HCT116 (cell line): ENCODE measurements around the gene CBFA2T3. TPM values are rescaled to one million over a fixed set of nuclear protein-coding genes. Genes with fewer than 3 reads are reported as not detected.

Experiments
- ATAC-seq: fragments of 200-7000 bp; cut with Tn5 transposase; 2 replicates; pipeline ENCODE4 v1.9.1; 2020; ENCODE audit warnings: mild to moderate bottlenecking, moderate library complexity
- BruUV-seq: library from RNA; stranded (reverse); fragments of 400-500 nt; replicated peaks from 2 replicates; lab custom pipeline; 2021; lab: Mats Ljungman, UMichigan
- CTCF ChIA-PET: fragments of 300-600 bp; sonication (Branson Sonifier 250); formaldehyde crosslinking; loops from one replicate; lab custom pipeline; 2021; ENCODE audit warnings: antibody characterized with exemption; lab: Charles Lee
- POLR2A ChIA-PET: fragments of 300-600, 350-600 bp; sonication (Branson Sonifier 250); formaldehyde crosslinking; loops from one replicate; lab custom pipeline; 2021; ENCODE audit warnings: antibody characterized with exemption; lab: Charles Lee
- RAD21 ChIA-PET, 2 experiments: fragments of 300-600 bp; sonication (Branson Sonifier 250); formaldehyde crosslinking; loops; one replicate each; lab custom pipeline; 2023; ENCODE audit warnings: low total read pairs in 2 of 2; ENCODE audit not compliant: uncharacterized antibody in 2 of 2, unreplicated experiment in 2 of 2, low non-redundant PET in 1 of 2; lab: Charles Lee
- DNase-seq: peaks from one replicate; pipeline ENCODE4 v3.0.0-alpha.2; 2010; ENCODE audit warnings: low read depth, low spot score
- H2AFZ ChIP-seq: fragments of 200-600 bp; shearing (Covaris generic), sonication (generic); 2 replicates; pipeline ENCODE4 v1.6.1; 2017; ENCODE audit warnings: low read depth, mixed run types, mixed read lengths, antibody characterized with exemption, low read length; ENCODE audit not compliant: poor library complexity, severe bottlenecking
- H3K27ac ChIP-seq: 2 replicates; pipeline ENCODE4 v1.5.1; 2012; ENCODE audit warnings: low read depth, low read length
- H3K27me3 ChIP-seq: fragments of 200-600 bp; sonication (generic); 2 replicates; pipeline ENCODE4 v1.6.1; 2016; ENCODE audit warnings: mixed run types, low read length, mixed read lengths; ENCODE audit not compliant: insufficient read depth
- H3K36me3 ChIP-seq, 2 experiments: fragments of 200-500 bp in 1 of 2; fragments of 200-600 bp in 1 of 2; sonication (Bioruptor generic) in 1 of 2; sonication (generic) in 1 of 2; 2 replicates each; pipeline versions ENCODE4 v1.5.1 to v1.6.1; 2014 to 2016; ENCODE audit warnings: low read length in 2 of 2, inconsistent platforms in 1 of 2, mixed read lengths in 1 of 2, mixed run types in 1 of 2; ENCODE audit not compliant: insufficient read depth in 2 of 2, control insufficient read depth in 1 of 2
- H3K4me1 ChIP-seq, 2 experiments: fragments of 200-600 bp in 1 of 2; sonication (generic) in 1 of 2; 2 replicates each; pipeline versions ENCODE4 v1.5.1 to v1.6.1; 2012 to 2017; ENCODE audit warnings: low read length in 2 of 2, inconsistent platforms in 1 of 2, mild to moderate bottlenecking in 1 of 2, mixed read lengths in 1 of 2, mixed run types in 1 of 2, moderate library complexity in 1 of 2; ENCODE audit not compliant: insufficient read depth in 2 of 2, control insufficient read depth in 1 of 2
- H3K4me2 ChIP-seq: fragments of 200-600 bp; sonication (generic); 2 replicates; pipeline ENCODE4 v1.6.1; 2017; ENCODE audit warnings: mixed run types, low read length, mixed read lengths
- H3K4me3 ChIP-seq, 2 experiments: fragments of 200-600 bp in 1 of 2; sonication (generic) in 1 of 2; replicated peaks in 1 of 2; 2 replicates each; pipeline ENCODE4 v1.5.1; 2011 to 2016; ENCODE audit warnings: low read length in 2 of 2, control low read depth in 1 of 2, low read depth in 1 of 2, mild to moderate bottlenecking in 1 of 2, mixed read lengths in 1 of 2, mixed run types in 1 of 2
- H3K79me2 ChIP-seq: fragments of 200-600 bp; sonication (generic); 2 replicates; pipeline ENCODE4 v1.6.1; 2017; ENCODE audit warnings: mild to moderate bottlenecking, mixed run types, low read length, moderate library complexity, mixed read lengths; ENCODE audit not compliant: insufficient read depth
- H3K9ac ChIP-seq: fragments of 200-600 bp; sonication (generic); 2 replicates; pipeline ENCODE4 v1.6.1; 2016; ENCODE audit warnings: low read length, mixed read lengths
- H3K9me2 ChIP-seq: fragments of 200-600 bp; sonication (generic), shearing (Covaris generic); 2 replicates; pipeline ENCODE4 v1.6.1; 2017; ENCODE audit warnings: mixed run types, mild to moderate bottlenecking, moderate library complexity; ENCODE audit not compliant: insufficient read depth
- H3K9me3 ChIP-seq, 2 experiments: fragments of 200-500 bp in 1 of 2; fragments of 200-600 bp in 1 of 2; sonication (Bioruptor generic) in 1 of 2; sonication (generic) in 1 of 2; 2 replicates each; pipeline ENCODE4 v1.6.1; 2014 to 2017; ENCODE audit warnings: low read length in 2 of 2, mixed read lengths in 2 of 2, inconsistent platforms in 1 of 2, low read depth in 1 of 2, mild to moderate bottlenecking in 1 of 2, mixed run types in 1 of 2, moderate library complexity in 1 of 2; ENCODE audit not compliant: control insufficient read depth in 1 of 2, insufficient read depth in 1 of 2
- H4K20me1 ChIP-seq: fragments of 200-600 bp; sonication (generic), shearing (Covaris generic); 2 replicates; pipeline ENCODE4 v1.6.1; 2017; ENCODE audit warnings: mixed run types, mild to moderate bottlenecking, moderate library complexity; ENCODE audit not compliant: insufficient read depth
- ATF3 ChIP-seq: IDR thresholded peaks from 2 replicates; pipeline ENCODE4 v1.6.1; 2012
- CBX3 ChIP-seq: IDR thresholded peaks from 2 replicates; pipeline ENCODE4 v1.6.1; 2012; ENCODE audit warnings: low read depth
- CEBPB ChIP-seq: IDR thresholded peaks from 2 replicates; pipeline ENCODE4 v1.6.1; 2012; ENCODE audit warnings: low read depth
- EGR1 ChIP-seq: IDR thresholded peaks from 2 replicates; pipeline ENCODE4 v1.6.1; 2012; ENCODE audit warnings: low read depth
- MAX ChIP-seq: IDR thresholded peaks from 2 replicates; pipeline ENCODE4 v1.6.1; 2012
- POLR2A ChIP-seq: IDR thresholded peaks from 2 replicates; pipeline ENCODE4 v1.7.0; 2011; ENCODE audit warnings: borderline replicate concordance; ENCODE audit not compliant: insufficient read depth, insufficient read length; ENCODE audit errors: extremely low read depth
- SIN3A ChIP-seq: IDR thresholded peaks from 2 replicates; pipeline ENCODE4 v1.6.1; 2012; ENCODE audit warnings: low read depth
- SP1 ChIP-seq: IDR thresholded peaks from 2 replicates; pipeline ENCODE4 v1.6.1; 2012; ENCODE audit warnings: low read depth
- ZBTB33 ChIP-seq: IDR thresholded peaks from 2 replicates; pipeline ENCODE4 v1.6.1; 2011; ENCODE audit warnings: mild to moderate bottlenecking, low read length, moderate library complexity; ENCODE audit not compliant: insufficient replicate concordance; ENCODE audit errors: extremely low read depth
- ZFX ChIP-seq: fragments of 450-650 bp; IDR thresholded peaks from 2 replicates; pipeline ENCODE4 v1.6.1; 2017
- ZNF274 ChIP-seq: fragments of 200-500 bp; sonication (Bioruptor generic); IDR thresholded peaks from 2 replicates; pipeline ENCODE4 v1.6.1; 2014; ENCODE audit warnings: mild to moderate bottlenecking, low read depth, low read length, inconsistent platforms
- intact Hi-C: fragments of 100-400 bp; cut with micrococcal nuclease; formaldehyde crosslinking; loops from 2 replicates; pipeline ENCODE4 v1.10.0; 2022
- total RNA-seq: library from RNA; stranded (reverse); gene quantifications from one replicate; pipeline ENCODE4 v1.2.1, GENCODE V29; 2021; ENCODE audit not compliant: unreplicated experiment

Gene CBFA2T3
- total RNA-seq, 1 experiment from 2014 or later, result 19.1 TPM

- POLR2A ChIA-PET, result no interaction called here
- no peaks in the 10 kb centered on the region for H3K4me1 ChIP-seq
- no peaks in the 10 kb centered on the region for H3K79me2 ChIP-seq
- H3K4me3 ChIP-seq, result no peak overlapping the region
- CTCF ChIA-PET, result no interaction called here
- intact Hi-C loops, result no loop called here
- no peak overlapping the region for H3K9ac ChIP-seq
- TF ChIP-seq CEBPB (no peak), SIN3A (no peak), POLR2A (no peak), ZBTB33 (no peak), SP1 (no peak), CBX3 (no peak), ZNF274 (no peak), EGR1 (no peak), MAX (no peak), ZFX (no peak), ATF3 (no peak)
- DNase-seq (no peak), ATAC-seq (no peak)
- H3K4me2 ChIP-seq, result no peak overlapping the region
- no peaks in the 10 kb centered on the region for H3K9me2 ChIP-seq
- H4K20me1 ChIP-seq, result no peaks in the 10 kb centered on the region
- no TSS peak for BruUV-seq
- H3K27me3 ChIP-seq, result peaks cover 13% of the 10 kb centered on the region; the same call in 1 of the 2 replicates
- RAD21 ChIA-PET, result no interaction called here
- H3K36me3 ChIP-seq, result no peaks in the 10 kb centered on the region
- H3K9me3 ChIP-seq, result no peaks in the 10 kb centered on the region
- no peak overlapping the region for H3K27ac ChIP-seq
- H2AFZ ChIP-seq, result no peak overlapping the region
These were observed 2.7 kb downstream of the CBFA2T3 start for GRCh38 chr16:88974080-88974915.
